Neural cell (in vitro differentiated cells): ENCODE results near the gene MPO. TPM values are rescaled to one million over a fixed set of nuclear protein-coding genes. Genes with fewer than 3 reads are reported as not detected.

Experiments used
- H2AFZ ChIP-seq: fragments of 200-600, 300-800 bp; sonication (generic), shearing (Covaris generic); 2 replicates; pipeline ENCODE4 v1.6.0; 2014; ENCODE audit warnings: low read depth, mild to moderate bottlenecking, antibody characterized with exemption, low read length, moderate library complexity
- H3F3A ChIP-seq: fragments of 200-600 bp; shearing (Covaris generic); 2 replicates; pipeline ENCODE4 v1.6.1; 2016; ENCODE audit warnings: mild to moderate bottlenecking, moderate library complexity, mixed read lengths, antibody characterized with exemption, low read length; ENCODE audit not compliant: insufficient read depth, poor library complexity, severe bottlenecking
- H3K27ac ChIP-seq: fragments of 200-600, 300-800 bp; sonication (generic), shearing (Covaris generic); 2 replicates; pipeline ENCODE4 v1.5.1; 2014; ENCODE audit warnings: mild to moderate bottlenecking, low read length, moderate library complexity
- H3K27me3 ChIP-seq: fragments of 300-800, 200-600 bp; sonication (generic), shearing (Covaris generic); 2 replicates; pipeline ENCODE4 v1.6.0; 2014; ENCODE audit warnings: mild to moderate bottlenecking, low read depth, low read length, moderate library complexity; ENCODE audit not compliant: insufficient read depth
- H3K36me3 ChIP-seq: fragments of 300-800, 200-600 bp; sonication (generic), shearing (Covaris generic); 2 replicates; pipeline ENCODE4 v1.5.1; 2014; ENCODE audit warnings: mild to moderate bottlenecking, antibody characterized with exemption, low read length, moderate library complexity; ENCODE audit not compliant: insufficient read depth
- H3K4me2 ChIP-seq: fragments of 300-800, 200-600 bp; sonication (generic), shearing (Covaris generic); 2 replicates; pipeline ENCODE4 v1.6.0; 2014; ENCODE audit warnings: mild to moderate bottlenecking, low read length
- H3K4me3 ChIP-seq: fragments of 300-800, 200-600 bp; sonication (generic), shearing (Covaris generic); 2 replicates; pipeline ENCODE4 v1.5.1; 2014; ENCODE audit warnings: mild to moderate bottlenecking, low read length, moderate library complexity
- H3K79me2 ChIP-seq: fragments of 200-600 bp; shearing (Covaris generic); replicated peaks from 2 replicates; pipeline ENCODE4 v1.6.0; 2014; ENCODE audit warnings: mild to moderate bottlenecking, low read length, moderate library complexity; ENCODE audit not compliant: insufficient read depth
- H3K9ac ChIP-seq: fragments of 300-800, 200-600 bp; sonication (generic), shearing (Covaris generic); 2 replicates; pipeline ENCODE4 v1.6.1; 2016; ENCODE audit warnings: mild to moderate bottlenecking, low read length, mixed read lengths
- H3K9me2 ChIP-seq: fragments of 200-600 bp; shearing (Covaris generic); 2 replicates; pipeline ENCODE4 v1.6.1; 2016; ENCODE audit warnings: mild to moderate bottlenecking, low read length, mixed read lengths; ENCODE audit not compliant: insufficient read depth
- H3K9me3 ChIP-seq: fragments of 200-600, 300-800 bp; sonication (generic), shearing (Covaris generic); 2 replicates; pipeline ENCODE4 v1.6.1; 2016; ENCODE audit warnings: mild to moderate bottlenecking, mixed run types, low read length, moderate library complexity, mixed read lengths
- H4K20me1 ChIP-seq: fragments of 200-600 bp; shearing (Covaris generic); 2 replicates; pipeline ENCODE4 v1.6.1; 2016; ENCODE audit warnings: mild to moderate bottlenecking, mixed run types; ENCODE audit not compliant: insufficient read depth
- EP300 ChIP-seq: fragments of 450-650 bp; conservative IDR thresholded peaks from 2 replicates; pipeline ENCODE4 v1.6.1; 2014; ENCODE audit warnings: antibody characterized with exemption, mild to moderate bottlenecking, moderate library complexity; ENCODE audit not compliant: poor library complexity, severe bottlenecking
- EZH2 ChIP-seq: fragments of 200-600, 300-800 bp; shearing (Covaris generic), sonication (generic); IDR thresholded peaks from 2 replicates; pipeline ENCODE4 v1.6.1; 2014; ENCODE audit warnings: antibody characterized with exemption, low read length, borderline replicate concordance, mild to moderate bottlenecking; ENCODE audit not compliant: insufficient read depth, poor library complexity, severe bottlenecking
- MXI1 ChIP-seq: fragments of 450-650 bp; conservative IDR thresholded peaks from 2 replicates; pipeline ENCODE4 v1.6.1; 2014; ENCODE audit warnings: antibody characterized with exemption, mild to moderate bottlenecking; ENCODE audit not compliant: poor library complexity, severe bottlenecking
- POLR2AphosphoS5 ChIP-seq: IDR thresholded peaks from 2 replicates; pipeline ENCODE4 v1.6.1; 2012
- RAD21 ChIP-seq: fragments of 450-650 bp; conservative IDR thresholded peaks from 2 replicates; pipeline ENCODE4 v1.6.1; 2014; ENCODE audit warnings: antibody characterized with exemption, mild to moderate bottlenecking, moderate library complexity
- SMC3 ChIP-seq: fragments of 450-650 bp; conservative IDR thresholded peaks from 2 replicates; pipeline ENCODE4 v1.6.1; 2014; ENCODE audit warnings: antibody characterized with exemption, mild to moderate bottlenecking, moderate library complexity; ENCODE audit not compliant: poor library complexity
- TAF1 ChIP-seq: IDR thresholded peaks from 2 replicates; pipeline ENCODE4 v1.6.1; 2012; ENCODE audit warnings: low read depth
- polyA plus RNA-seq: library from polyadenylated mRNA; depleted of rRNA; stranded (reverse); fragments of >200 nt; gene quantifications from 2 replicates; pipeline ENCODE4 v1.2.3, GENCODE V29; 2014
- TF ChIP-seq, protein P1 (sequence below): IDR thresholded peaks from 2 replicates; pipeline ENCODE4 v1.6.1; 2012; ENCODE audit warnings: borderline replicate concordance
- TF ChIP-seq, protein P2 (sequence below): fragments of 450-650 bp; IDR thresholded peaks from 2 replicates; pipeline ENCODE4 v1.5.1; 2014; ENCODE audit warnings: antibody characterized with exemption, mild to moderate bottlenecking, moderate library complexity; ENCODE audit not compliant: poor library complexity, severe bottlenecking

MPO gene
- polyA plus RNA-seq, 1 donor from 2014 or later, result not detected

DNA sequence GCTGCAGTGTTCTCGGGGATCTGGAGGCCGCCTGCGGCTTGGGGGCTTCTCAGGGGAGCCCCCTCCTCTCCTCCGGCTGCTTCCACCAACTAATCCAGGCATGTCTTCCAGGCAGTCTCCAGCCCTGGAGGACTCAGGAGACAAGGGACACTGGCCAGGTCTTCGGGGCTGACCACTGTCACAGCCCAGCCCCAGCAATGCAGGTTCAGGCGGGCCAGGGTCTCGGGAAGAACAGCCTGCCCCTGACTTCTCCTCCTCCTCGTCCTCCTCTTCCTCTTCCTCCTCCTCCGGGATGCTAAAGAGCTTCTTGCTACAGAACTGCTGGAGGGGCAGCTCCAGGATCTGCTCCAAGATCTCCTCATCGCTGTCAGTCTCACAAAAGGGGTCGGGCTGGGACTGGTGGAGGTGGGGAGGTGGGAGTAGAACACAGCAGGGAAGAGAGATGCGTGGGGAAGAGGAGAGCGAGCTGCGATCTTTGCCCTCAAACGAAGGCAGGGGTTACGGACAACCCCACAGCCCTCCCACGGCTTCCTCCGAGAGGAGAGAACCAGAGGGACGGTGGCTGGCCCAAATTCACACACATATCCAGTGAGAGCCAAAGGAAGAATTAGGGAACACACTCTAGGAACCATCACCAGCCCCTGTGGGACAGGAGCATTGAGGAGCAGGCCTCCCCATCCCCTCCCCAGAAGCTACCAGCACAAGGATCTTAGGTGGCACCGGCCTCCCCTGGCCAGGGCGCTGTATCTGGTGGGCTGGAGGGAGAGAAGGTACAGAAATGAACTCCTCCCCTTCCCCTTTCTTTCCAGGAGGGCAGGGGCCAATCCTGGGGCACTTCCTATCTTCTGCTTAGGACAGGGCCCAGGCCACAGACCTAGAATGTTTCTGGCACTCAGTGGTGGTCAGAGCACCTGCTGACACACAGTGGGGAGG, 28.5 kb upstream of the MPO start:
- H3K27ac ChIP-seq, result no peak overlapping the region
- no peaks in the 10 kb centered on the region for H3K36me3 ChIP-seq
- no peak overlapping the region for H2AFZ ChIP-seq
- TF ChIP-seq RAD21 (no peak), TAF1 (no peak), POLR2AphosphoS5 (no peak), SMC3 (no peak), EZH2 (no peak), MXI1 (no peak), EP300 (no peak)
- TF ChIP-seq, protein P1, sequence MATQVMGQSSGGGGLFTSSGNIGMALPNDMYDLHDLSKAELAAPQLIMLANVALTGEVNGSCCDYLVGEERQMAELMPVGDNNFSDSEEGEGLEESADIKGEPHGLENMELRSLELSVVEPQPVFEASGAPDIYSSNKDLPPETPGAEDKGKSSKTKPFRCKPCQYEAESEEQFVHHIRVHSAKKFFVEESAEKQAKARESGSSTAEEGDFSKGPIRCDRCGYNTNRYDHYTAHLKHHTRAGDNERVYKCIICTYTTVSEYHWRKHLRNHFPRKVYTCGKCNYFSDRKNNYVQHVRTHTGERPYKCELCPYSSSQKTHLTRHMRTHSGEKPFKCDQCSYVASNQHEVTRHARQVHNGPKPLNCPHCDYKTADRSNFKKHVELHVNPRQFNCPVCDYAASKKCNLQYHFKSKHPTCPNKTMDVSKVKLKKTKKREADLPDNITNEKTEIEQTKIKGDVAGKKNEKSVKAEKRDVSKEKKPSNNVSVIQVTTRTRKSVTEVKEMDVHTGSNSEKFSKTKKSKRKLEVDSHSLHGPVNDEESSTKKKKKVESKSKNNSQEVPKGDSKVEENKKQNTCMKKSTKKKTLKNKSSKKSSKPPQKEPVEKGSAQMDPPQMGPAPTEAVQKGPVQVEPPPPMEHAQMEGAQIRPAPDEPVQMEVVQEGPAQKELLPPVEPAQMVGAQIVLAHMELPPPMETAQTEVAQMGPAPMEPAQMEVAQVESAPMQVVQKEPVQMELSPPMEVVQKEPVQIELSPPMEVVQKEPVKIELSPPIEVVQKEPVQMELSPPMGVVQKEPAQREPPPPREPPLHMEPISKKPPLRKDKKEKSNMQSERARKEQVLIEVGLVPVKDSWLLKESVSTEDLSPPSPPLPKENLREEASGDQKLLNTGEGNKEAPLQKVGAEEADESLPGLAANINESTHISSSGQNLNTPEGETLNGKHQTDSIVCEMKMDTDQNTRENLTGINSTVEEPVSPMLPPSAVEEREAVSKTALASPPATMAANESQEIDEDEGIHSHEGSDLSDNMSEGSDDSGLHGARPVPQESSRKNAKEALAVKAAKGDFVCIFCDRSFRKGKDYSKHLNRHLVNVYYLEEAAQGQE, result no peak
- TF ChIP-seq, protein P2, sequence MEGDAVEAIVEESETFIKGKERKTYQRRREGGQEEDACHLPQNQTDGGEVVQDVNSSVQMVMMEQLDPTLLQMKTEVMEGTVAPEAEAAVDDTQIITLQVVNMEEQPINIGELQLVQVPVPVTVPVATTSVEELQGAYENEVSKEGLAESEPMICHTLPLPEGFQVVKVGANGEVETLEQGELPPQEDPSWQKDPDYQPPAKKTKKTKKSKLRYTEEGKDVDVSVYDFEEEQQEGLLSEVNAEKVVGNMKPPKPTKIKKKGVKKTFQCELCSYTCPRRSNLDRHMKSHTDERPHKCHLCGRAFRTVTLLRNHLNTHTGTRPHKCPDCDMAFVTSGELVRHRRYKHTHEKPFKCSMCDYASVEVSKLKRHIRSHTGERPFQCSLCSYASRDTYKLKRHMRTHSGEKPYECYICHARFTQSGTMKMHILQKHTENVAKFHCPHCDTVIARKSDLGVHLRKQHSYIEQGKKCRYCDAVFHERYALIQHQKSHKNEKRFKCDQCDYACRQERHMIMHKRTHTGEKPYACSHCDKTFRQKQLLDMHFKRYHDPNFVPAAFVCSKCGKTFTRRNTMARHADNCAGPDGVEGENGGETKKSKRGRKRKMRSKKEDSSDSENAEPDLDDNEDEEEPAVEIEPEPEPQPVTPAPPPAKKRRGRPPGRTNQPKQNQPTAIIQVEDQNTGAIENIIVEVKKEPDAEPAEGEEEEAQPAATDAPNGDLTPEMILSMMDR, result no peak
- H3K9me3 ChIP-seq, result no peaks in the 10 kb centered on the region
- no peaks in the 10 kb centered on the region for H3K27me3 ChIP-seq
- no peaks in the 10 kb centered on the region for H4K20me1 ChIP-seq
- H3F3A ChIP-seq, result no peaks in the 10 kb centered on the region
- no peaks in the 10 kb centered on the region for H3K9me2 ChIP-seq
- no peaks in the 10 kb centered on the region for H3K79me2 ChIP-seq
- H3K4me2 ChIP-seq, result no peak overlapping the region
- H3K4me3 ChIP-seq, result no peak overlapping the region
- no peak overlapping the region for H3K9ac ChIP-seq

DNA sequence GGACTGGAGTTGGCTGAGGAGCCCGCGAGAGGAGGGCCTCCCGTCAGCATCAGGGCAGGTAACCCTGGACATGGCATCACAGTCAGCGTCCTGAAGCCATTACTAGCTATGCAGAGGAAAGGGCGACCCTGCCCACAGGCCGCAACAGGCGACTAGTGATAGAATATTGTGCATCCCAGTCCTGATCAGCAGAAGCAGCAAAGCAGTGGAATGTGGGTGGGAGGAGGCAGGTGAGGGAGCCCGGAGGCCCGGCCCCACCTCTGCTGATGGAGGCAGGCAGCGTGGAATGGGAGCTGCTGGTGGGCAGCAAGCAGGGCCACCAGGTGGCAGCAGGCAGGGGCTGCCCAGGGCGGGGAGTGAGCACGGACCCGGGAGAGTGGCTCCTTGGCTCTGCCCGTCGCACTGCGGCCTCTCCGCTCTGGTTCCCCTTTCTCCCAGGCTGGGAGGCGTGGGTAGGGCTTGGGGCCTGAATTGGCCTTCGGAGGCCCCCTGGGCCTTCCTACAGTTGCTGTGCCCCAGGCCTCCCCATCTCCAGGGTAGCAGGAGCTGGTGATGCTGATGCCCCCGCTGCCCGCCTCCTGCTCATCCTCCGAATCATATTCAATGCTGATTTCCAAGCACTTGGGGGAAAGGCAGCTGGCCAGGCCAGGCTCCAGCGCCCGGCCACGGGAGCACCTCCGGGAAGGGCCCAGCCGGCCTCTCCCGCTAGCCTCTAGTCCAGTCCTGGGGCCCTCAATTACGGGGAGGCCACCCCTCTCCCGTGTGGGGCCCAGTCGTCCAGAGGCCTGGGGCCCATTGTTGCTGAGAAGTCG, 27.6 kb upstream of the MPO start:
- H3K9ac ChIP-seq, result no peak overlapping the region
- H2AFZ ChIP-seq, result no peak overlapping the region
- no peaks in the 10 kb centered on the region for H3K79me2 ChIP-seq
- H3F3A ChIP-seq, result no peaks in the 10 kb centered on the region
- TF ChIP-seq POLR2AphosphoS5 (no peak), SMC3 (no peak), RAD21 (no peak), EZH2 (no peak), TAF1 (no peak), MXI1 (no peak), EP300 (no peak)
- TF ChIP-seq, protein P2, result no peak
- TF ChIP-seq, protein P1, result no peak
- no peaks in the 10 kb centered on the region for H3K9me3 ChIP-seq
- H3K27ac ChIP-seq, result no peak overlapping the region
- no peaks in the 10 kb centered on the region for H4K20me1 ChIP-seq
- no peak overlapping the region for H3K4me3 ChIP-seq
- no peak overlapping the region for H3K4me2 ChIP-seq
- no peaks in the 10 kb centered on the region for H3K36me3 ChIP-seq
- H3K27me3 ChIP-seq, result no peaks in the 10 kb centered on the region
- no peaks in the 10 kb centered on the region for H3K9me2 ChIP-seq
